NCI-H1930 (cell line): ENCODE measurements around the gene DLL1.
"Not testable (repeated sequence)": the region's sequence is repeated elsewhere in the genome, so short reads cannot be mapped to it uniquely, and the experiment has no call there.

Source experiments
- DNase-seq, 2 experiments: peaks; one replicate each; lab custom pipeline; 2025; lab: John Stamatoyannopoulos, UW

DLL1 gene

DNA sequence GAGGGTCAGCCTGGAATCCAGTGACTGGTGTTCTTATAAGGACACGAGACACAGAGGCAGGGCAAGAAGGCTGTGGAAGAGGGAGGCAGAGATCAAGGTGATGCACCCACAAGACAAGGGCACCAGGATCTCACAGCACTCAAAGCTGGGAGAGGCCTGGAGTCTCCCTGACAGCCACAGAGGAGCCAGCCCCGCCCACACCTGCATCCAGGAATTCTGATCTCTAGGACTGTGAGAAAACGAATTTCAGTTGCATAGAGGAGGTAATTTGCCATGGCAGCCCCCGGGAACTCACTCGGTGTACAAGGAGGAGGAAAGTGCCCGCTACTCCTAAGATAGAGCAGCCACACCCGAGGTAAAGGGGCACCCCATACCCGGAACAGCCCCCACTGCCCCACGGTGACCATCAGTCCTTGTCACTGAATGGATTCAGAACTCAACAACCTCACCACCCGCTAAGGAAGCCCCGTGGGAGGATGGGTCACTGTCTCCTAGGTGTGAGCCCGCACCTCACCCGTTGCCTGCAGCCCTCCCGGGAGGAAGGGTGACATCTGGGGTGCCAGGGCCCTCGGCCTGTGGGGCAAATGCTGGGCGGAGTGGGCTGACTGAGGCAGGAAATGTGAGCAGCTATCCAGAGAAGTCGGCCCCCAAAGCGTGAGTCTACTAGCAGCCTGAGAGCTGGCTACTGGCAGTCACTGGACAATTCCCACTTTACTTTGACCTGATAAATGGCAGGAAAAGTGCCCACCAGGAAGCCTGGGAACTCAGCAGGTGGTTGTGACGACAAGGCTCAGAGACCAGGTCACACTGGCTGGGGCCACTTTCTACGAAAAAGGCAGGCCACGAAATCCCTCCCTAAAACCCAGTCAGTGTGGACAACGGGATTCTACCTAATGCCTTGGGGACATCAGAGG is 22.4 kb downstream of the DLL1 start:
- no peak for DNase-seq

- DNase-seq, result no peak
These were observed 23.2 kb downstream of the DLL1 start for GRCh38 chr6:170267688-170268087.

GRCh38 chr6:170266061-170266825 is 24.6 kb downstream of the DLL1 start:
- no peak for DNase-seq

- peak; percentile 19 to 34 for DNase-seq
These were observed 25.2 kb downstream of the DLL1 start for GRCh38 chr6:170265655-170266054.

- DNase-seq, result not testable (repeated sequence)
These were observed 26.2 kb downstream of the DLL1 start for GRCh38 chr6:170264644-170265043.

DNA sequence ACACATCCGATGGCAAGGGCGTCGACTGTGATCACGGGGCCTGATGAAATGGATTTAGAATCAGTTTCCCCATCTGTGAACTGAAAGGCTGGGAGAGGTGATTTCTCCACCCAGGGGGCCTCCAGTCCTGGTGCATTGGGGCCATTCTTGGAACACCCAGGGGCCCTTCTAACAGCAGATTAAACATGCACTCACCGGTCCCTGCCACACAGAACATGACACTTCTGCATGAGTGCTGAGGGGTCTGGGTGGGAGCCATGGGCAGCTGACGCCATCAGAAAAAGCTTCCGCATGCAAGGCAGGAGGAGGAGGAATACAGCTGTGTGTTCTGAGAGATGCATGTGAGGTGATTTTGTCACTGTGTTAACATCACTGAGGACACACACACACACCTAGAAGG is 26.8 kb downstream of the DLL1 start:
- DNase-seq, result no peak

DNA sequence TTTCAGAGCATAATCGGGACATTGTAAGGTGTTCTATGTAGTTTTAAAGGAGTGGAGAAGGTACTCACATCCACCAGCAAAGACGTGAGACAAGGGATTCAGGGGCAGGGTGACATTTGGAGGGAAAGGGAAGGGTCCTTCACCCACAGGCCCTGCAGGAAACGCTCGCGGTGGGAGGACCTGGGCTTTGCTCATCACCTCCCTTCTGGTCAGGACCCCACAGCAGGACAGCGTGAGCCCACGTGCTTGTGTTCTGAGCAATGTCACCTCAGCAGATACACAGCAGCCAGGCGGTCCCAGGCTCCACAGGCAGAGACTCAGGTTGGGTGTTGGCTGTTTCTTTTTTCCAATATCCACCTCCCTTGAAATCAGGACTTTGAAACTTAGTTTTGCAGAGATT is 27.5 kb downstream of the DLL1 start:
- DNase-seq, result no peak

- no peak for DNase-seq
These were observed 28.3 kb downstream of the DLL1 start for GRCh38 chr6:170262489-170263088.

GRCh38 chr6:170261643-170262488 is 29.0 kb downstream of the DLL1 start:
- DNase-seq, result no peak

- no peak for DNase-seq
These were observed 30.2 kb downstream of the DLL1 start for GRCh38 chr6:170260686-170261085.

DNA sequence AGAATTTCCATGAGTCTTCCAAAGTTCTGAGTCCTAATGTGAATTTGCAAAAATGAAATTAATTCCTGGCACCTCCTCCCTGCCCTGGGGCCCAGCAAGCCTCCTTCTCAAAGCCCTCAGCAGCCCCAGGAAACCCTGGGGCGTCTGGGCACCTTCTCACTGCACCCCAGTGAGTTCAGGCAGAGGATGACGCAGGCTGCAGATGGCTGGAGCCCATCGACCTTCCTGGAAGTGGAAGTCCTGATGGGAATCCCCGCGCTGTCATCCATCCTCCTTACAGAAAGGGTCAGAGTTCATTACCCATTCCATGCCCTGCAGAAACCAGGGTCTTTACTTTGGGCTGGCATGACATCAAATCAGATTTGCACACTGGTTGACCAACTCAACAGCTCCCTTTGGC is 31.6 kb downstream of the DLL1 start:
- DNase-seq, result no peak

GRCh38 chr6:170258407-170258806 is 32.5 kb downstream of the DLL1 start:
- DNase-seq, result no peak

GRCh38 chr6:170257376-170257775 is 33.5 kb downstream of the DLL1 start:
- no peak for DNase-seq

DNA sequence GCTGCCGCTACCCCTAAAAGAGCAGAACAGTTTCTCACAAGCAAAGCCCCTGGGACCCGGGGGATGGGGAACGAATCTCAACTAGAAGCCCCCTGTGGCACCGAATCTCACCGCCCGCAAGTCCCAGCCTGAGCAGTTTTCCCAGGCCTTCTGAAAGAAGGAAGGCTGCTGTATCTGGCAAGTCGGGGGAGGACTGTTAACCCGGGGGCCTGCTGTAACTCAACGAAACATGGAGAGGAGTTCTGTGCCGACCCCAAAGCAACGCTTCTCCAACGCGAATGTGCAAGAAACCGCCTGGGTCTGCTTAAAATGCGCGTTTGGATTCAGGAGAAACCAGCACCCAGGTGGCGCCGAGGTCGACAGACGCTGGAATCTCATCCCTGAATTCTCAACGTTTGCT is 34.2 kb downstream of the DLL1 start:
- no peak for DNase-seq

DNA sequence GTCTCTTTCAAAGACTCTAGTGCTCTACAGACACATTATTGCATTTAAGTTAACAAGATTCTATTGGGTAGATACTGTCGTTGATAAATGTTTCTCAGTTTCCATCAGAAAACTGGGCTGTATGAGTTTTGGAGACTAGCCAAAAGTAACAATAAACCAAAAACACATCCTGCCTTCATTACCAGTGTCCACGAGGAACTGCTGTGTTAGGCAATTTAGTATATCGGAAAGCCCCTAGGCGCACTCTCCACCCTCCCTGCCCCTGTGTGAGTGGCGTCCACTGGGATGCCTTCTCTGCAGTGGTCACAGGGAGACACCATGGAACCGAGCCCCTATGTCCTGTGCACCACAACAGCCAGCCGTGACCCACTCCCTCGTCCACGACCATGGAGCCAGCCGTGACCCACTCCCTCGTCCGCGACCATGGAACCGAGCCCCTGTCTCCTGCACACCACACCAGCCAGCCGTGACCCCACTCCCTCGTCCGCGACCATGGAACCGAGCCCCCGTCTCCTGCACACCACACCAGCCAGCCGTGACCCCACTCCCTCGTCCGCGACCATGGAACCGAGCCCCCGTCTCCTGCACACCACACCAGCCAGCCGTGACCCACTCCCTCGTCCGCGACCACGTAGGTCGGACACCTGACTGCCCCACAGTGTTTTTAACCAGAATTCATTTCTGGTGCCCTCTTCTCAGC is 35.3 kb downstream of the DLL1 start:
- no peak for DNase-seq

DNA sequence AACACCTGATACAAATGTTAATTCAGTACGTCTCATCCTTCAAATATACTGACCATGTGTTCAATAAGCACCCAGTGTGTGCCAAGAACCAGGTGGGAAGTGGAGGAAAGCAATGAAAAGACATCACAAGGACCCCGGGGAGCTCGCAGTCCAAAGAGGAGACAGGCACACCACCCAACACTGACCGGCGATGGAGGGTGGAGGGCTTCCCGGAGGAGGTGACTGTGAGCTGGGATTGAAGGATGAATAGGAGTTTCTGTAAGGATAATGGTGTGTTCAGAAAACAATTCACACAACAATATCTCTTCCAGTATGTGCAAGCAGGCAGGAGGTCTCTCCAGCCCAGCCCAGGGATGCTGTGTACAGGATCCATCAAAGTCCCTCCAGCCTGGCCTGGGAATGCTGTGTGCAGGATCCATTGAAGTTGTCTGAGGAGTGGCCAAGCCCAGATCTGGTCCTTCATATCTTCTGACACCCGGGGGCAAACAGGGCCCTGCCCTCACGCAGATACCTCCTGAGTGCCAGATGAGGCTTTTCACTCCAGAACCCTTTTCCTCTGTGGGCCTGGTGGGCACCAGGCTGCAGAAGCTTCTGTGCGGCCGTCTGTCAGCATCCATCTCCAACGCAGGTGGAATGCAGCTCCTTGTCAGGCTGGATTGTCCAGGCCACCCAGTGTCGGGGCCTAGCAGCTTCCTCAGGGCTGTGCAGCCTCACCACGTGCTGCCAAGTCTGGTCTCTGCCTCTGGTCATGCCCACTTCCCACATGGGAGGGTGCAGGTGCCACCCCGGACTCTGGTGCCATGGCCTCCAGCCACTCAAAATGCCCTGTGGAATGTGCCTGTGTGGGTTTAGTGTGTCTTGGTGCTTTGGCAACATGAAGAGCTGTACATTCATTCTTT is 36.3 kb downstream of the DLL1 start:
- no peak for DNase-seq

- DNase-seq, result no peak
These were observed 37.0 kb downstream of the DLL1 start for GRCh38 chr6:170253910-170254269.

DNA sequence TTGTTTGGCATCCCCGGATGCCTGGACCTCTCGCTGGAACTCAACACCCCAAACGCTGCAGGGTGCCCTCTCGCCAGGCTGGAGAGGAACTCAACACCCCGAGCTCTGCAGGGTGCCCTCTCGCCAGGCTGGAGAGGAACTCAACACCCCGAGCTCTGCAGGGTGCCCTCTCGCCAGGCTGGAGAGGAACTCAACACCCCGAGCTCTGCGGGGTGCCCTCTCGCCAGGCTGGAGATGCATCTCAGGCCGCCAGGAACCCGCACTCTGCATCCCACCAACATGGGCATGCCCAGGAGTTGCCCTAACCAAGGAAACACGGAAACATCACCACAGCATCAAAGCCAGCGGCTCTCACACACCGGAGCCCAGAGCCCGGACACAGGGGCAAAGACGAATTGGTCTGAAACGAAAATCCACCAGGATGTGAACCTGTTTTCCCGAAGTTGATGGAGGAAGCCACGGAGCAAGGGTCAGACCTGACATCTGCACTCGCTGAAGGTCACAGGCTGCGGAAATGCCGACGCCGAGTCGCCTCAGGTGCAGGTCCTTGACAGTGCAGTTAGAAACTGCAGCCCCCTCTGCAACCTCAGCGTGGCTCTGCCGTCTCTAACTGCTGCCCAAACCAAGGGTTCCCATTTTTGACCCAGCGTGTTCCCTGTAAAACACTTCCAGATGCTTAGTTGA is 37.5 kb downstream of the DLL1 start:
- DNase-seq, result no peak

DNA sequence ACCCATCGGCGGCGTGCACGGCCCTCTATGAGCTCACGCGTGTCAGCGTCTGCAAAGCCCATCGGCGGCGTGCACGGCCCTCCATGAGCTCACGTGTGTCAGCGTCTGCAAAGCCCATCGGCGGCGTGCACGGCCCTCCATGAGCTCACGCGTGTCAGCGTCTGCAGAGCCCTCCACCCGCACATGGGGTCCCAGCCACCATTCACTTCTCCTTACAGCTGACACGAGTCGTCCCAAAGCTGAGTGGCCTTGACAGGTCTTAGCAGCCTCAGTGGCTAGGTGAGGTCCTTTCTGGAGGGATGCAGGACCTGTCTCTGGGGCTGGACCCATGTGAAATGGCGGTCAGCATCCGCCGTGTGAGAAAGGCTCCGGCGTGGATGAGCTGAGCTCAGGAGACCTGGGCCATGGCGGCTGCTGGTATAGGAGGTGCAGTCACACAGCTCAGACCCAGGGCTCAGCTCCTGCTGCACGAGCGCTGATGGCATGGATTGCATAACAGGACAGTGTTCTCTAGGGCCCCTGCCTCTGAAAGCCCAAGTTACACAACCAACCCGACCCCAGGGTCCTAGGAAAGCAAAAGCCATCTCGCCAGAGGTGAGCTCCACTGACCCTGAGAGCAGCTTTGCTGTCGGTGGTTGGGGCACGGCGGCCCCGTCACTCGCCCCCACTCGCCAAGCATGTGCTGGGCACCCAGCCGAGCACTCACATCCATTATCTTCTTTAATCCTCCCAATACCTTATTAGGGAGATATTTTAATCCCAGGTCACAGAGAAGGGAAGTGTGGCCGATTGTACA is 38.9 kb downstream of the DLL1 start:
- no peak for DNase-seq
